Fibroblast of skin of back (primary cell): ENCODE data around the gene RIPOR3.
"Not testable (repeated sequence)": the region's sequence is repeated elsewhere in the genome, so short reads cannot be mapped to it uniquely, and the experiment has no call there.

Experiments used
- DNase-seq: peaks from one replicate; pipeline ENCODE4 v3.0.0-alpha.2; 2013

Gene RIPOR3

GRCh38 chr20:50679753-50680104 lies 11.6 kb downstream of the RIPOR3 start:
- no peak for DNase-seq

DNA sequence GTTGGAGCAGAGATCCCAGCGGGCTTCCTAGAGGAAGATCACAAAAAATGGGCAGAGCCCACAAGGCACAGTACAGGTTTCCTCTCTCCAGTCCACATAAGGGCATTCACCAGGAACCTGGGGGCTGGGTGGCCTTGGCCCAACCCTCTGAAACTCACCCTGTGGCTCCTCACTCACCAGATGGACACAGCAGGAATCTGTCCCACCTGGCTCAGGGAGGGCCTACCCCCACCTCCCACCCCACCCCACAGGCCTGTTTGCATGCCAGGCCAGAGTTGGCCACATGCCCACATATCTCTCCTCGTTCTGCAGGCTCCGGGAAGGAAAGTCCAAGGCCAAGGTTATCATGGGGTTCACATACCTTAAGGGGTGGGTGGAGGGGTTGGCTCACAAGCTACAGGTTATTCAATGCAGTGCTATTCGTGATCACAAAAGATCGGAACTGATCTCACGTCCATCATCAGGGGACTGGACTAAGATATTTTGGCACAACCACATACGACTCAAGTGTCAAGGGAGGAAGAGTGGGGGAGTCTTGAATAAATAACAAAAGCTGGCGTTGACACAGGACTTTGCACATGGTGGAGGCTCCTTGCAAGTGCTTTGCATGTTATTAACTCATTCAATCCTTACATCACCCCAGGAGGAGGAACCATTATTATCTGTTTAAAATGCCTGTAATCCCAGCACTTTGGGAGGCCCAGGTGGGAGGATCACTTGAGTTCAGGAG lies 13.0 kb downstream of the RIPOR3 start:
- DNase-seq: no peak

DNA sequence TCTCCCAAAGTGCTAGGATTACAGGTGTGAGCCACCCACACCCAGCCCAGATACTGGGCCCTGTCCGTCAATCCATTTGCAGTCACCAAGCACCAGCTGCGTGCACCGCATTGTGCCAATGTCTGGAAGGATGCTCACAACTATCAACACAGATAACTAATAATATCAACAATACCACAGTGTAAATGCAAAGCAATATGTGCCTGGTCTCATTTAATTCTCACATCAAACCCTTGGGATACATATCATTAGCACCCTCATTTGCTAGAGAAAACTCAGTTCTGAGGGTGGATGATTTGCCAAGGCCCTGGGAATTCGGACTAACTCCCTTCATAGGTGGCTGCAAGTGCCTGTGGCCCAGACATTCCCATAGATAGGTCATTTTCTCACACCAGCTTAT lies 14.5 kb downstream of the RIPOR3 start:
- no peak for DNase-seq

- DNase-seq: not testable (repeated sequence)
These were observed 15.0 kb downstream of the RIPOR3 start for GRCh38 chr20:50676377-50676731.

DNA sequence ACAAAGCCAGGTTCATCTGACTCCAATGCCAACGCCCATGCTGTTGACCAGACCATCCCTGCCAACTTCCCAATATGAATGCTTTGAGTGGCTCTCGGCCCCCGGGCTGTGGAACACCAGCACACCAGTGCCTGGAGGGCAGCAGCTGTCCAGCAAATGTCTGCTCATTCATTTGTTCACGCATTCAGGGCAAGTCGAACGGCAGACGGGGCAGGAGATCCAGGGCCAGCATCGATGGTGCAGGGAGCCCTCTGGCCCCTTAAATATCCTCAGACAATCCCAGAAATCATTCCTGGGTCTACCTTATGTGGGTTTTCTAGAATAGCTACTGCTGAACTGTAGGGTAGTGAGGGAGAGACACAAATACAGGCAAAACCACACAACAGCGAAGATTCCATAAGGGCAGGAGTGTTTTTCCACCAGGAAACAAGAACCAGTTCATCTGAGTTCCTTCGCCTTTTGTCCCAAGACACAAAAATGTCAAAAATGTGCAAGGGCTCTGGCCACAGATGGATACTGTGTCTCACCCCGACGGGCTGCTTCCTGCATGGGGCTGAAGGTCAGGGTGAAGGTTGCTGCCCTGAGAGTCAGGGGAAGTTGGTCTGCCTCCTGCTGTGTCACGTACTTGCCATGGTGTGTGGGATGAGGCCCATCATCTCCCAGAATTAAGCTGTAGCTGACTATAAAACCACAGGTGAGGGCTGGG lies 15.5 kb downstream of the RIPOR3 start:
- DNase-seq: no peak

GRCh38 chr20:50674138-50674825 lies 17.1 kb downstream of the RIPOR3 start:
- no peak for DNase-seq

- DNase-seq: no peak
These were observed 17.7 kb downstream of the RIPOR3 start for GRCh38 chr20:50673466-50674137.

- no peak for DNase-seq
These were observed 18.2 kb downstream of the RIPOR3 start for GRCh38 chr20:50673146-50673465.

- DNase-seq: no peak
These were observed 18.8 kb downstream of the RIPOR3 start for GRCh38 chr20:50672400-50673145.

DNA sequence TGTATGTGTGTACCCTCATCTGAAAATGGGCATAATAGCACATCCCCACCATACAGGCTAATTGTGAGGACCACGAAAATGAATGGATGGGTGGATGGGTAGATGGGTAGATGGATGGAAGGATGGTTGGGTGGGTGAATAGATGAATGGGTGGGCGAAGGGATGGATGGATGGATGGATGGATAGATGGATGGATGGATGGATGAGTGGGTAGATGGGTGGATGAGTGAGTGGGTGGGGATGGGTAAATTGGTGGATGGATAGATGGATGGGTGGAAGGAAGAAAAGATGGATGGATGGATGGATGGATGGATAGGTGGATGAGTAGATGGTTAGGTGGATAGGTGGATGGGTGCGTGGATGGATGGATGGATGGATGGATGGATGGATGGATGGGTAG lies 19.7 kb downstream of the RIPOR3 start:
- DNase-seq: no peak

DNA sequence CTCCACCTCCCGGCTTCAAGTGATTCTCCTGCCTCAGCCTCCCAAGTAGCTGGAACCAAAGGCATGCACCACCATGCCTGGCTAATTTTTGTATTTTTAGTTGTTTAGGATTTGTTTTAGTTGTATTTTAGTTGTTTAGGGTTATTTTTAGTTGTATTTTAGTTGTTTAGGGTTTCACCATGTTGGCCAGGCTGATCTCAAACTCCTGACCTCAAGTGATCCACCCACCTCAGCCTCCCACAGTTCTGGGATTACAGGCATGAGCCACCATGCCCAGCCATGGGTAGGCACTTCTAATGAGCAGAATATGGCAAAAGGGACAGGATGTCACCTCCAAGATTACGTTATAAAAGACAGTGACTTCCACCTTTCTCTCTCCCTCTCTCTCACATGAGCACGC lies 20.3 kb downstream of the RIPOR3 start:
- DNase-seq: not testable (repeated sequence)

DNA sequence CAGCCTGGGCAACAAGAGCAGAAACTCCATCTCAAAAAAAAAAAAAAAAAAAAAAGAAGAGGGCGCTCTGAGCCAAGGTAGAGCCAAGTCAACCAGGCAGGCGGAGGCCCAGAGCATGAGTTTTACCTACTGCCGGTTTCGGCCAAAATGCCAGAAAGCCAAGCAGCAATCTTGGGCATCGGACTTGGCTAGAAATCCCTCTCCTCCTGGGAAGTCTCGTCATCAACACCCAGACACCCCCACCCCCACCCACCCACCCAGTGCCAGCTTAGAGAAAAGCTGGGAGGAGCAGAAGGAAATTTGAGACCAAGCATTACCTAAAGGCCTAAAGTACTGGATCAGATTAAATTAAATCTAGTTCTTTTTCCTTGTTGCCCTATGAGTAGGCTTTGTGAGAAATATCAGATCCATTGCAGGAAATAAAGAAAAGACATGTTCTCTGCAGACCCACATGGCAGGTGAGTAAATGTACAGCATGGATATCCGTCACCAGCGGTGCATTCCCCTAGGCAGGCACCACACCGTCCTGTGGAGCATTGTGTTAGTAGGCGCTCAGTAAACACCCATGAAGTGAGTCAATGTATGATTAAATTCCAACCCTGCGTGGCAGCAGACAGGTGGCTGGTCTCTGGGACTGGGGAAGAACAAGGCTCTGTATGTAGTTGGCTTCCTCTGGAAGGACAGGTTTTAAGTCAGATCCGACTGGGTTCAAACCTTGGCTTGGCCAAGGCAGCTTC lies 21.0 kb downstream of the RIPOR3 start:
- no peak for DNase-seq

- no peak for DNase-seq
These were observed 22.5 kb downstream of the RIPOR3 start for GRCh38 chr20:50668798-50669197.

DNA sequence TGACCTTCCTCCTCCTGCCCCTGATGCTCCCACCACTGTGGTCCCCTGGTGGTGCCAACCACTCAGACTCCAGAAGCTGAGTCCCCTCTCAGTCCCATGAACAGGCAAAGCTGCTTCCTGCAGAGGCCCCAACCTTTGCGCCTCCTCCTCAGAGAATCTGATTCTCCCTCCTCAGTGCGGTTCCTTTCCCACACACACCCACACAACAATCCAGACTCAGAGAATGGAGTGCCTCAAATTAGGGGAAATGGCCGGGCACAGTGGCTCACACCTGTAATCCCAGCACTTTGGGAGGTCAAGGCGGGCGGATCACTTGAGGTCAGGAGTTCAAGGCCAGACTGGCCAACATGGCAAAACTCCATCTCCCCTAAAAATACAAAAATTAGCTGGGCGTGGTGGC lies 23.0 kb downstream of the RIPOR3 start:
- no peak for DNase-seq

DNA sequence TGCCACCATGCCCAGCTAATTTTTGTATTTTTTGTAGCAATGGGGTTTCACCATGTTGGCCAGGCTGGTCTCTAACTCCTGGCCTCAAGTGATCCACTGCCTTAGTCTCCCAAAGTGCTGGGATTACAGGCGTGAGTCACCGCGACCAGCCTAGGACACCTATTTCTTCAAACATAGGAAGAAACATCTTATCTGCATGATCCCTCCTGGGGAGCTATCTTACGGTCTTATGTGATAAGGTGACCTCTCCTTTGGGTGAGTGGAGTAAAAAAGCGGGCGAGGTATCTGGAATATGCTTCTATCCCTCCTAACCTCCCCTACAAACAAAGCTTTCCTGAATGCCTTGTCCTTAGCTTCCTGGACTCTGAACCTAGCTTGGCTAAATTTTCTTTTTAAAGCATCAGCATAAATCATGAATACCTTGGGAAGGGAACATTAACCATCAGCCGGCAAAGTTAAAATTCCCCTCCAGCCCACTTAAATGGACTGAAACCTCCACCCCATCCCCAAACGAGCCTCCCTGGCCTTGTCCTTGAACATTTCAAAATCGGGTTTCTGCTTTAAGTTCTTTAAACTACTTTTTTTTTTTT lies 24.5 kb downstream of the RIPOR3 start:
- no peak for DNase-seq

- no peak for DNase-seq
These were observed 27.1 kb downstream of the RIPOR3 start for GRCh38 chr20:50664254-50664653.

GRCh38 chr20:50663095-50663821 lies 28.1 kb downstream of the RIPOR3 start:
- no peak for DNase-seq

DNA sequence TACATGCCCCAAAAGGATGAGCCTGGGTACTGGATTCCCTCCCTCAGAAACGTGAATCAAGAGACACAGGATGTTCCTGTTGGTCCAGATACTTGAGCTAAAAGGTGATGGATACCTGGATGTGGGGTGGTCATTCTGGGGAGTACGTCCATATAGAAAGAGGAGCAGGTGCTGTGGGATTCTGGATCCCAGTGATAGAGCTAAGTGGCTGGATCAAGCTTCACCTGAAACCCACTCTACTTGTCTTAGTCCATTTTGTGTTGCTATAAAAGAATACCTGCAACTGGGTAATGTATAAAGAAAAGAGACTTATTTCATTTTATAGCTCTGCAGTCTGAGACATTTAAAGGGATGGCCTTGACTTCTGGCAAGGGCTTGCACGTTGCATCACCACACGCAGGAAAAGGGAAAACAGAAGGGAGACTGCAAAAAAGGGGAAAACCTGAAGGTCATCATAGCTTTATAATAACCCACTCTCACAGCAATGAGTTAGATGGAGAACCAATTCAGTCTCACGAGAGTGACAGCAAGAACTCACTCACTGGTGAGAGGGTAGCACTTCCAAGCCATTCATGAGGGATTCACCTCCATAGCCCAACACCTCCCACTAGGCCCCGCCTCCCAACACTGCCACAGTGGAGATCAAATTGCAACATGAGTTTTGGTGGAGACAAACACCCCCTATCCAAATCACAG lies 31.2 kb downstream of the RIPOR3 start:
- DNase-seq: no peak

DNA sequence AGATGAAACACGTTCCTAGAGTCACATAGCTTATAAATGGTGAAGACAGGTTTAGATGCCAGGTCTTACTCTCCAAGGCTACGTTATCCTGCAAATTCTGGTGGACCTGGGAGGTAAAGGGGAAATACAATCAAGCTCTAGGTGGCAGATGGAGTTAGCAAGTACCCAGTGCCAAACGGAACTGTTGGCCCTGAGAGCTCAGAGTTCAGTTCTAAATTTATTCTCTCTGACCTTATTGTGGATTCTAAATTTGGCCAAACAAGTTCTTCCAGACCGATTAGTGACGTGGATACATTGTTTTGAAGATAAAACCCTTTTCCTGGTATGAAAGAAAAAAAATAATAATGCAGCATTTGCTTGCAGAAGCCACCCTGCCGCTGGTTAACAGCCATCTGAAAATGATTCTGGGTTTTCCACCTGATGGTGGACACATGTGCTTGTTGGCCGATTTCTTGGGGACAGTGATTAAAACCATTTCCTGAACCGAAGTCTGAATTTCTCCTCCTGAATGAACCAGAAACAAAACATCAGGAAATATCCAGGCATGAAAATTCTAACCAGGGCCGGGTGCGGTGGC lies 32.5 kb downstream of the RIPOR3 start:
- no peak for DNase-seq

- peak; percentile 52 for DNase-seq
These were observed 35.9 kb downstream of the RIPOR3 start for GRCh38 chr20:50655311-50655880.
